GM19455 (cell line): ENCODE data around the gene LHFPL2.

ENCODE experiments used
- ATAC-seq: cut with Tn5 transposase; IDR thresholded peaks from one replicate; pipeline ENCODE4 v1.9.1; 2021; ENCODE audit not compliant: unreplicated experiment

Gene LHFPL2

DNA sequence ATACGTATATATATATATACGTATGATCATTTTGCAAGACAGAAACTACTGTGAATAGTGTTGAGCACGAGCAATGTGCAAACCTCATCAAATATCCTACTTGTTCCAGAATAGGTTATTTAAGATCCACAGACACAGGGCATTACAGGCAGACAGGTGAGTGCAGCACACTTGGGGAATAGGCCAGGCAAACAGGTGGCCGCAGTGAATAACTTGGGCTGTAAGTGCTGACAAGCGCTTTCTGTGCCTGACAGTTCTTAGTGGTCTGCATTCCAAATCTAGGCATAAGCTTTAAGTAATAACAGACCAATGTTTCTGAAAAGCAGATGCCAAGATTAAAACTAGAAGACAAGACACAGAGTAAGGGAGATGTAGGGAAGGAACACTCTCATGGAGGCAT is 77.9 kb downstream of the LHFPL2 start:
- ATAC-seq: no peak

DNA sequence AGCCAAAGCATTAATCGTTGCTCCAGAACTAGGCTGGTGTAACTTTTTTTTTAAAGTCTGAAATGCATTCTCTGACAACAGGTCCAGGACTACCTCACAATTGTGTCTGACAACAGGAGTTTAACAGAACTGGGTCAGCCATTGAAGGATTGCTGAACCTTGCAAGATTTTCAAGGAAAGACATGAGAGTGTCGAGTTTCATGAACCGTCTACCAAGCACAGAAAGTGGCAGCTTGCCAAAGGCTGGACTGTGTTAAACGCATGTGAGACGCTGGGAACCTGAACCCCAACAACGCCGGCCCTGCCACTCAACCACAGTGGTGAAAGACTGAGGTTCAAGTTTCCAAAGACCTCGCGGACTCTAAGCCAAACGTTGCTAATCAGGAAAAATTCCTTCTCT is 79.1 kb downstream of the LHFPL2 start:
- ATAC-seq: no peak

DNA sequence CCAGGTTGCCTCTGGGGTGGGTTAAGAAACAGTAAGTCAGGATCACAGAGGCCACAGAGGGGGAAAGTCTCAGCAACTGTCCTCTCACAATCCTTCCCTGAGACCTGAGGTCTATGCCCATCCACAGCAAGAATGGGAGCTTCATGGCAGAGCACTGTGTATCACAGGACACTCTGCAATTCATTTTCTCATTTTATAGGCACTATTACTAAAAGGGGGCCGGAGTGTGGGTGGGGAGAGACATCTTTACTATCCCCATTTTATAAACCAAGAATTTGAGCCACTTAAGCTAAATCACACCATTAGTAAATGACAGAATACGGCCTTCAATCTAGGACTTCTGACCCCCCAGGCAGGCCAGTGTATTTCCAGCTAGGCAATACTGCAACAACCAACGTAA is 79.9 kb downstream of the LHFPL2 start:
- no peak for ATAC-seq

- no peak for ATAC-seq
Measured at GRCh38 chr5:78568212-78568611, 80.4 kb downstream of the LHFPL2 start.

- ATAC-seq: no peak
Measured at GRCh38 chr5:78567617-78568016, 81.0 kb downstream of the LHFPL2 start.

DNA sequence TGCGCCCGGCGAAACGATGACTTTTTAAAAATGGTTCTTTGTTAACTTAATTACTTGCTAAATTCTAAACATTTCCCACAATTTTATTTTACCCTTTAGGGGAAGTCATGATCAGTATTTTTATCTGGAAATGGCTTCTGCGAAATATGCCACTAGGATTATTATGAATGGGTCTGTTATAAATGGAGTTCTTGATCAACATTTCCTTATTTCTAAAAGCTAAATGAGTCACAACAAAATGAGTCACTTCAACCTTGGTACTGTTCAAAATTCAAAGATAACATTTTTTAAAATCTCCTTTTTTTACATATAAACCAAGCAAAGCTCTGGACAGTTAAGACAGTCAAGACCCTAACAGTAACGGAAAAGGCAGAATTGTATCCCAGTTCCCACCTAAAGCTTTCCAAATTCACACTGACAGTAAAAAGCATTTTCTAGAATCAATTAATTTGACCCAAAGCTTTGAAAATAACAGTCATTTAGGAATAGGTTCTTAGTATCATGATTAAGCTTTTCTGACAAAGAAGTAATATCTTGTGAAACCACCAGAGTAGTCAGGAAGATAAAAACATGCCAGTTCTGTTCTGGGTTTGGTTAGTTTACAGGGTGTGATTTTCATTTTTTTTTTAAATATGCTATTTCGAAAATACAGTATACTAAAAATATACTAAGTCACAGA is 81.7 kb downstream of the LHFPL2 start:
- peak; percentile 63 for ATAC-seq

- ATAC-seq: no peak
Measured at GRCh38 chr5:78565395-78565794, 83.2 kb downstream of the LHFPL2 start.

GRCh38 chr5:78563621-78564020 is 85.0 kb downstream of the LHFPL2 start:
- no peak for ATAC-seq

- no peak for ATAC-seq
Measured at GRCh38 chr5:78562714-78563330, 85.8 kb downstream of the LHFPL2 start.

GRCh38 chr5:78562001-78562400 is 86.6 kb downstream of the LHFPL2 start:
- ATAC-seq: no peak

GRCh38 chr5:78561261-78561660 is 87.3 kb downstream of the LHFPL2 start:
- ATAC-seq: no peak

DNA sequence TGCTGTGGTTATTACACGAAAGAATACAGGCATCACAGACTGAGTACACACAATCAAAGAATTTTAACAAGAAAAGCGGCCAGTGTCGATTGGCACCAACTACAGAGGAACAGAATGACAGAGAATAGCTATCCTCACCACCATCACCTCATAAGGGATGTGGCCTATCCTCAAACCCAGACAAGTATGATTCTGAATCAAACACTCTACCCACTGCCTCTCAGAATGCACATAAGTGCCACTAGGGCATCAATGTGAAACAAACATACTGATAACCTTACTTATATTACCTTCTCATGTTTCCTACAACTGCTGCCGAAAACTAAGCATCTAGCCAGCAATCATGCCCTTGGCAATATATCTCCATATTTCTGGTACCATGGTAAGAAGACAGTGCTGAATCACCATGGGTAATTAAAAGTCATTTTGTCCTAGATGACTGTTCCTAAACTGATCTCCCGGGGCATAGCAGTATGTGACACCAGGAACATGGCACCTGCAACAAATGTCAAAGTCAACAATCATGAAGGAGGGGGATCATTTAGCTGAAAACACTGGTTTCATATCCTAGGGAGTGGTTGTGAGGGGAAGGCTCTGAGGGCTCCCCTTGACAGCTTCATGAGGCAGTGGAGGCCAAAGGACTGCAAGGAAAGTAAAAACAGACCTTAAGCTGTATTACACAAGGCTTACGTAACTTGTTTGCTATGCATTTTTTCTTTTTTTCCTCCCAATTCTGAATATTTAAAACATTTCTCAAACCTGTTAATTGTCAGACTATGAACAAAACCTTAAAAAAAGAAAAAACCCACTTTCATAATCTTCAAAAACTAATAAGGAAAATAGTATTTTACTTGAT is 88.3 kb downstream of the LHFPL2 start:
- no peak for ATAC-seq

DNA sequence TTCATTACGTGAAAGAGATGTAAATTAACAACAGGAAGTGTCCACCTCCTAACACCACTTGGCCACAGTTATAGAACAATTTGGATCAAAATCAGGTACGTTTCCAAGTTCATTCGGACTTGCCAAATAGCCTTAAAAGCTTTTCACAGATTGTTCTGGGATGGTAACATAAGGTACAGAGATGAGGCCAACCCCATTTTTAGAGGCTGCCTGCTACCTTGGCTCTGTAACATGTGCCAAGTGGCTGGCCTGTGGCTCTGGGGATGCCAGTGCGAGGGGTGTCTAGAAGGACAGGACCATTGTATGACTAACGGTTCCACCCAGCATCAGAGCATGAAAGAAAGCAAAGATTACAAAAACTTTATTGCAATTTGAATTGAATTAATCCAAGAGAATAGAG is 91.0 kb downstream of the LHFPL2 start:
- no peak for ATAC-seq

DNA sequence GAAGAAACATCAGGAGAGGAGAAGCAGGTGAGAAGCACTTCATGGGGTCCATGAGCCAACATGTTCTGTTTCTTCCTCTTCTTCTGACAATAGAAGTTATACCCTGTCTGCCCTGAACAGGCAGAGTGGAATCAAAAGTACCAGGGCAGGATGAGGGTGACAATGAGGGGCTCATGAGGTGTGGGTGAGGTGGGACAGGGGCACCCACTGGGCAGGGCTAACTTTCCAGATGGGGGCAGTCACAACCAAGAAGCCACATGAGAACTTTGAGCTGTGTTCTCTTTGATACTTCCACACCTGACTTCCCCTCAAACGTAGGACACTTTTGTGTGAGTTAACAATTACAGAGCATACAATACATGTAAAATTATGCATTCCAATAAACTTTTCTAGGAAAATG is 92.7 kb downstream of the LHFPL2 start:
- no peak for ATAC-seq

DNA sequence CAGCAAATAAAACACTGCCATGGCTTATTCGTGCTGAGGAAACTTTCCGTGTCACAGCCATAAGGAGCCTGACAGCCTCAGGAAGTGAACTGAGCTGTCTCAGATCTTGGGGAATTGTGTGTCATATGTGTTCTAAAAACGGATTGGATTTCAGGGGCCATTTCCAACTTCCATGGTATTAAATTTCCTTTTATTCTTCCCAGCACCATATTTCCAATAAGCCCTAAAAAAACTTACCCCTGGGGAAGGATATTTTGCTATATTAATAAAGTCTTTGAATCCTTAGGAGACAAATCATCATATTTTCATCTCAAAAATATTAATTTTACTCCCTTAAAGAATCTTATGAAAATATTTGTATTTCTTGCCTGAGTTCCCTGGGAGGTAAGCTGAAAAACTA is 93.9 kb downstream of the LHFPL2 start:
- ATAC-seq: no peak

GRCh38 chr5:78553580-78554353 is 94.8 kb downstream of the LHFPL2 start:
- no peak for ATAC-seq

DNA sequence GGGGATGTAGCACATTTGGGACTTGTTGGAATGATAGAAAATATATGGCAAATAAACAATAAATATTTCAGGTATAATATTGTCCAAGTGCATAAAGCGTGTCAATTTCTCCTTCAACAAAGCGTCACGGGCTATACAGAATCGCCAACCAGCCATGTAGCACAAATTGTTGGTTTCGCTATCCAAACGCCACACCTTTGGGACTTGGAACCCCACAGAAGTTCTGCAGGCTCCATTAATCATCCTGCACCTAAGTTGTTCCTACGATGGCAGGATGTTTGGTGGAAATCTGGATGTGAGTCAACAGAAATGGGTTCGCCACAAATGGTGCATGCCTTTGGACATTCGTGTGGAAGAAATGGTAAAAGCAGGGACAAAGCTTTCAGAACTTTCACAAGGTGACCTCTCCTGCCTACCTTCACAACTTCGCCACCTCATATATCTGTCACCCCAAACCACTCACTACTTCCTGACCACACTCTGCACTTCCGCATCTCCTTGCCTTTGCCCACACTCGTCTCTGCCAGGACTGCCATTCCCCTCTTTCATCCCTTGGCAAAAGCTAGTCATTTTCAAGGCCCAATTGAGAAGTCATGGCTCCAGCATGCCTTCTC is 95.7 kb downstream of the LHFPL2 start:
- ATAC-seq: no peak

DNA sequence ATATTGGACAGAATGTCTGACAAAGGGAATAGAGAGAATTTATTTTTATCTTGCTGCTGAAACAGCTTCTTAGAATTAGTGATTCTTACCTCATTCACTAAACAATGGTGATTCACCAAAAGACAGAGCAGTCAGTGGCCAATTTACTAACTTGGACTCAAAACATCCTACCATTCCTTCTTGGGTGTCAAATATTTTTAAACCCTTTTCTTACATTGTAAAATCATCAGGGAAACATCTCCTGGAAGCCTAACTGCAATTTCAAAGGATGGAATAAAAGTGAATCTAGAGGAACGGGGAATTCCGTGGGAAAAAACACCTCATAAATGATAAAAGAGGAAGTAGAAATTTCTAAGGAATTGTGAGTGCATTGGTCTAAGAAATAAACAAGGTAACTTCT is 97.7 kb downstream of the LHFPL2 start:
- no peak for ATAC-seq

DNA sequence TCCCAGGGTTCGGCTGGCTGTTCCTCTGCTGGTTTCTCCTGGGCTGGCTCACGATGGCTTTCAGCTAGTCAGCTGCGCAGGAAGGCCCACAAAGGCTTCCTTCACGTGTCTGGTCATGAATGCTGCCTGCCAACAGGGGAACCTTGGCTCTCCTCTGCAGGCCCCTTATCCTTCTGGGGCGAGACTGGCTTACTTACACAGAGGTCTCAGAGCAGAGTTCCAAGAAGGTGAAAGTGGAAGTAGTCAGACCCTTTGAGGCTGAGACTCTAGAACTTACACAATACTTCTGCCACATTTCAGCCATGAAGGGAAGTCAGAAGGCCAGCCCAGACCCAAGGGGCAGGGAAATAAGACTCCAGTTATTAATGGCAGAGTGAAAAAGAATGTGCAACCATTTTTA is 99.5 kb downstream of the LHFPL2 start:
- ATAC-seq: no peak

GRCh38 chr5:78547731-78548615 is 100.6 kb downstream of the LHFPL2 start:
- ATAC-seq: no peak
